Fibroblast of gingiva (primary cell): ENCODE data around the gene FSIP1.

Source experiments
- DNase-seq: peaks from one replicate; pipeline ENCODE4 v3.0.0-alpha.2; 2011; ENCODE audit warnings: low read depth

Gene FSIP1

DNA sequence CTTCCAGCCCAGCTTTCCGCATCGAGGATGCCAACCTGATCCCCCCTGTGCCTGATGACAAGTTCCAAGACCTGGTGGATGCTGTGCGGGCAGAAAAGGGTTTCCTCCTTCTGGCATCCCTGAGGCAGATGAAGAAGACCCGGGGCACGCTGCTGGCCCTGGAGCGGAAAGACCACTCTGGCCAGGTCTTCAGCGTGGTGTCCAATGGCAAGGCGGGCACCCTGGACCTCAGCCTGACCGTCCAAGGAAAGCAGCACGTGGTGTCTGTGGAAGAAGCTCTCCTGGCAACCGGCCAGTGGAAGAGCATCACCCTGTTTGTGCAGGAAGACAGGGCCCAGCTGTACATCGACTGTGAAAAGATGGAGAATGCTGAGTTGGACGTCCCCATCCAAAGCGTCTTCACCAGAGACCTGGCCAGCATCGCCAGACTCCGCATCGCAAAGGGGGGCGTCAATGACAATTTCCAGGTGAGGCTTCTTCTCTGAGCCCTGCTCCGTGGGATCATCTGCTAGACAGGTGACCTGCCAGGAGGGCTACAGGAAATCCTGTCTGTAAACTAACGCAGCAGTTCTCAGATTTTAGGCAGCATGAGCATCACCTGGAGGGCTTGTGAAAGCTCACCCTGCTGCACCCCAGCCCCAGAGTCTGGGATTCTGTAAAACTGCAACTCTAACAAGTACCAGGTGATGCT lies 200.2 kb downstream of the FSIP1 start:
- peak; percentile 77 for DNase-seq

GRCh38 chr15:39581793-39582285 lies 200.8 kb downstream of the FSIP1 start:
- DNase-seq = peak; percentile 79

GRCh38 chr15:39581242-39581792 lies 201.3 kb downstream of the FSIP1 start:
- no peak for DNase-seq

DNA sequence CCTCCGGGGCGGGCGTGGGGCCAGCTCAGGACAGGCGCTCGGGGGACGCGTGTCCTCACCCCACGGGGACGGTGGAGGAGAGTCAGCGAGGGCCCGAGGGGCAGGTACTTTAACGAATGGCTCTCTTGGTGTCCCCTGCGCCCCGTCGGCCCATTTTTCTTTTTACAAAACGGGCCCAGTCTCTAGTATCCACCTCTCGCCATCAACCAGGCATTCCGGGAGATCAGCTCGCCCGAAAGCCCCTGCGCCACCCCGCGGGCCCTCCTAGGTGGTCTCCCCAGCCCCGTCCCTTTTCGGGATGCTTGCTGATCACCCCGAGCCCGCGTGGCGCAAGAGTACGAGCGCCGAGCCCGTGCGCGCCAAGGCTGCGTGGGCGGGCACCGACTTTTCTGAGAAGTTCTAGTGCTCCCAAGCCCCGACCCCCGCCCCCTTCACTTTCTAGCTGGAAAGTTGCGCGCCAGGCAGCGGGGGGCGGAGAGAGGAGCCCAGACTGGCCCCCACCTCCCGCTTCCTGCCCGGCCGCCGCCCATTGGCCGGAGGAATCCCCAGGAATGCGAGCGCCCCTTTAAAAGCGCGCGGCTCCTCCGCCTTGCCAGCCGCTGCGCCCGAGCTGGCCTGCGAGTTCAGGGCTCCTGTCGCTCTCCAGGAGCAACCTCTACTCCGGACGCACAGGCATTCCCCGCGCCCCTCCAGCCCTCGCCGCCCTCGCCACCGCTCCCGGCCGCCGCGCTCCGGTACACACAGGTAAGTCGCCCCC lies 202.0 kb downstream of the FSIP1 start, which contains the start of gene THBS1:
Gene THBS1, plus strand, starts transcription at position 595 of the 757 bp plus-strand sequence. CDS start 779 bp downstream, outside the sequence.
- peak; percentile 98 for DNase-seq

- peak; percentile 99 for DNase-seq
These were observed 202.5 kb downstream of the FSIP1 start for GRCh38 chr15:39580117-39580484.

DNA sequence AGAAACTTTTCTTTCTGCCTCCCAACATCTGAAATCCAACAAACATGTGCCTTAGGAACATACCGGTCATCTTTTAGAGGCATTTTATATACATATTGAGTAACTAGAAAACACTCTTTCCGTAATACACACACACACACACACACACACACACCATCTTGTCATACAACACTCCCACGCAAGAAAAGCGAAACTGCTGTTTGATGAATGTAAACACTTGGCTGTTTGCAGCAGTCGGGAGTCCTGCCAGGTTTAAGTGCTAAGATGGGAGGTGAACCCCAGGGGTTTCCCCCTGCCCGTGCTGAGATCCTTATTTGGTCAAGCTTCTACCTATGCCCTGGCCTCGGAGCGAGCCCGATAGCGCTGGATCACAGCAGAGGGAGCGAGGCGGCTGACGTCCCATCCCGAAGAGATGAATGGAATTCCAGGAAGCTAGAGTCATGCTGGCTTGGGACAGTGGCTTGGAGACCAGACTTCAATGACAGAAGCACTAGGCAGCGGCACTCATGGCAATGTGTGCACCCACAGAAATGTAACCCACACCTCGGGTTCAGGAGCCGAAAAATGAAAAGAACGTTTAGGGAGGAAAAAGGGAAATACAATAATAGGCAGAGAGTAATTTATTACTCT lies 203.0 kb downstream of the FSIP1 start:
- DNase-seq = peak; percentile 95

DNA sequence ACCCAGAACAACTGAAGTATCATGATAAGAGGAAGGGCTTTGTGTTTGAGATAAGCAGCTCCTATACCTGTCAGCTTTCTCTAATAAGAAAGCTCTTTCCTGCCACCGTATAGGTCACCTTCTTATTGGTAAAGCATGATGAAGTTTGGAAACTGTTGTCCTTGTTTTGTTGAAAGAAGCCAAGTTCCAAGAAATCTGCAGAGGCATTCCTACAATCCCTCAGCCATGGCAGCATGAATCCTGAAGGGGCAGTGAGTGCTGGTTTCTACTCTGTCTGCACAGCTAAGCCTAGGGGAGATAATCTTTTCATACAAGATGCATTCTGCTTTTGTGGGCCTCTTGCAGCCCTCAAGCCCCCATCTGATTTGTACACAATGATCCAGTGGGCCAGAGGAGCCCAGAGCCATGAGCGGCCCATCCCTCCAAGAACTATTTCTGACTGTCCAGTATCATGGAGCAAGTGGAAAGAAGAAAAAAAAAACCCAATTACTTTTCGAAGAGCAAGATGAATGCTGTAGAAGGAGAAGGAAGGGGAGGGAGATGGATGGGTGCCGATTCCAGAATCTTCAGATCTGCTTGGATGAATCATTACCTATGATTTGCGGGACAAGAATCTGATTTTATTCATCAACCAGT lies 203.7 kb downstream of the FSIP1 start:
- DNase-seq = peak; percentile 36

DNA sequence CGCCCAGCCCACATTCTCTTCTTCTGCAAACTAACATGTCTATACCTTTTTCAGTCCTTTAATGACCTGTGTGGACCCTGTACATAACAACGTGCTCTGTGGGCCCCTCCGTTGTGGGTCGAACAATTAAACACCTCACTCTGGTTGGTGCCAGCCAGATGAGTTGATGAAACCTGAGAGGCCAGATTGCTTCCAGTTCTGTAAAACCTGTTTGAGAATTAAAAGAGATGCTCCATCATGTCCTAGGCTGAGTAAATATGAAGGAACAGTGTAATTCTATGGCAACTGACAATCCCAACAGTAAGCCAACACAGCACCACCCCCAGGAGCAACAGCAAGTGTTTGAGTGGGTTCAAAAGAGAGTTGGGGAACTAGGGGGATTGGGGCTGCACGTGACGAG lies 207.5 kb downstream of the FSIP1 start:
- DNase-seq = no peak

DNA sequence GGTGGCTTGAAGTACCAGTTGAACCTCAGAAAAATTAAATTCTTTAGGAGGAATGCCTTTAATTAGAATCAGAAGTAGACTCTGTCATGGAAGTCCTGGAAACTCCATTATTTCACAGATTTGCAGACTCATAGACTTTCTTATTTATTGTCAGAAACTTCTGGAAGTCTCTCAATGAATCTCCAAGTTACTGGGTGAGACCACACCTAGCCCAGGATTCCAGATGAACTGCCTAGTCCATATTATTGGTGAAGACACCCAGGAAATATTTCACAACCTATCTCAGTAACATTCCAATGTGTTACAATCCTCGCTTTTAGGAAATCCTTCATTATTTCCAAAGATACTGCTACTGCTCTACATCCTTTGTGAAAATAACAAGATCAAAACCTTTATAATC lies 208.2 kb downstream of the FSIP1 start:
- DNase-seq = peak; percentile 57

DNA sequence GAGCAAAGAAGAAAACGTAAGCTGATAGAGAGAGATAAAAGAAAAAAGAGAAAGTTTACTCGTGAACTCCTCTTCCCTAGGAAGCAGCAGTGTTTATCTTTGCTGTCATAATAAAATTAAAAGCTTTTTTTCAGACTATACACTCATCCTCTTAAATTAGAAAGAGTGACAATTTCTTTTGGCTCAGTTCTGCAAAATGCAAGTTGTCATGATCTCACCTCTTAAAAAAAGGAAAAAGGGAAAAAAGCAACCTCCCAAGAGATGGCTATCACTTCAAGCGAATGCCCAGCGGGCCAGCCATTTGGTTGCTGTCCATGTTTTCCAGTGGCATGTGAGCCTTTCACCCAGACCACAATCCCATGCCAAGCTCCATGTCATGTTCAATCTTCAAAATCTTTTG lies 208.8 kb downstream of the FSIP1 start:
- peak; percentile 17 for DNase-seq

- DNase-seq = no peak
These were observed 209.4 kb downstream of the FSIP1 start for GRCh38 chr15:39573287-39573686.

DNA sequence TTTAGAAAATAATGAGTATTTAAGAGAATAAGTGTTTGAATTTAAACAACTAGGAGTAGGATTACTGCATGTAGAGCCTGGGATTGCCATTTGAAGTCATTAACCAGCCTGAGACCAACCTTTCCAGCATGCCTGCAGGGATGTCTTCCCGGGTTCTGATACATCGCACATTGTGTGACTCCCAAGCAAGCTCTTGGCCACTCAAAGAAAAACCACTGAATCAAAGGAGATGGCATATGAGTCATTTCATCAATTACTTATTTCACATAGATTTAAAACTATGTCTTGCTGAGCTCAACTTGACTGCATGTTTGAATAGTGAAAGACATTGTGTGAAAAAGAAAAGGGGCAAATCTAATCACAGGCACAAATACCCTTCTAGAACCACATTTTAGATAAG lies 216.8 kb downstream of the FSIP1 start:
- no peak for DNase-seq

DNA sequence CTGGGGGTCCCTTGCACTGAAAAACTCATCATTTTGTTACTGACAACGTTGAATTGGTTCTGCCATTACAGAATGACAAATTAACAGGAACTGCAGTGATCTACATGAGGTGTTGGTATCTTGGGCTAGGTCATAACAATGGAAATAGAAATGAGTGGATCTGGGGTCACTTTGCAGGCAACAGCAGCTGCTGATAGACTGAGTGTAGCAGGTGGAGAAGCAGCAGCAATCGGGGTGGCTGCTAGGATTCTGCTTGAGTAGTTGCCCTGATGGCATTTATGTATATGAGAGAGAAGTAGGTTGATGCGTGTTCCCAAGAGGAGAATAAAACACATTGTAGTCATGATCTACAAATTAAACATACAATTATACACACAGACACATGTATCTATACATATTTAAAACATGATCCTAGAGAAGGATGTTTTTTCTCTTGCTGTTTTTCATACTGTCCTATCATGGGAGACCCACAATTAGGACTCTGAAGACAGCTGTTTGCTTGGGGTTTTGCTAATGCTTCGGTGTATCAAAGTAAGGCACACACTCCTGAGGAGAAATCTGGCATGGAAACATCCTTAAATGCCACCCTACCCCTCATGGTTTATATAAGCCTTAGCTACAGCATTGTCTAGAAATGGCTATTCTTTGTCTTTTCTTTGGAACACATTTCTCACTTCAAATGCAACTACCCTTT lies 217.5 kb downstream of the FSIP1 start:
- DNase-seq = no peak

GRCh38 chr15:39558421-39558820 lies 224.2 kb downstream of the FSIP1 start:
- DNase-seq = no peak

GRCh38 chr15:39556461-39556860 lies 226.2 kb downstream of the FSIP1 start:
- DNase-seq = no peak

DNA sequence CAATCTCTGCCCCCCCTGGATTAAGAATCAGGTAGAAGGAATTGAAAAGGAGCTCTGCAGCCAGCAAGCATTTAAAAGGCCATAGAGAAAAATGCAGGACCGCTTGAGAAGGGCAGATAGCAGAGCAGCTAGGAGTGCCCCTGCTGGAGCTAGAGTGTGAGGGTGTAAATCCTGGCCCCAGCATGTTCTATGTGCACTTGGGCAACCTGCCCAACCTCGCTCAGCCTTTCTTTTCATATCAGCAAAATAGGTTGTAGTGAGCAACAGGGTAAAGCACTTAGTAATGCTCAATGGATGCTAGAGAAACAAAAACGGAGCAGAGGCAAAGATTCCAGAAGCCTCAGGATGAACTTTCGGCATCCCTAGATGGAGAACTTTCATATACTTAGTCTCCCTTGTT lies 226.8 kb downstream of the FSIP1 start:
- DNase-seq = no peak

- no peak for DNase-seq
These were observed 227.8 kb downstream of the FSIP1 start for GRCh38 chr15:39554746-39555387.

DNA sequence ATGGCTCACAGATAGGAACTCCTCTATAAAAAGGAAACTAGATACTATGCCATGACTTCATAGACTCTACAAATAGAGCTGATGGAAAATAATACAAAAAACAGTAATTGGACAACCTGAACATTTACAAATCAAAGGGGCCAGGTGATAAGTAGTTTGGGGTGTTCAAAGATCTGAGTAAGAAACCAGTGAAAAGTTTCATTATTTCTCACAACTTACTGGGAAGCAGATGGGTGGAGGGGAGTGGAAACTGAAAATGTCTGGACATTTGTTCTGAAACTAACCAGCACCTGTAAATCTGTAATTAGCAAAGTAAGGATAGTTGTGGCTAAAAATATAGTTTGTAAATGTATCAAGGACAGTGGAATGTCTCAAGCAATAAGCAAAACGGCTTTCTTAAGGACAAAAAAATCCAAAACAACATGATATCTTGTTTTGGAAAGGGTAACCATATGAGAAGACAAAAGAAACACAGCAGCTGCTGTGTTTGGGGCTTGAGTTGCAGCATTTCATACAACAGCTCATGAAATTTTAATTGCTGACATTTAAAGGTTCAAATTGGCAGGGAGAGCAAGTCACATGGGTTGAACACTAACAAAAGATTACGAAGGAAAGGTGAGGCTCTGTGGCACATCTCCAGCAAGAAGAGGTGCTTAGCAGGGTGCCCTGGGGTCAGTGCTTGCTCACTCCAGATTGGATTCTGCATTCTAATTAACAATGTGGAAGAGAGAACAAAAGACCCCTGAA lies 228.5 kb downstream of the FSIP1 start:
- DNase-seq = no peak

DNA sequence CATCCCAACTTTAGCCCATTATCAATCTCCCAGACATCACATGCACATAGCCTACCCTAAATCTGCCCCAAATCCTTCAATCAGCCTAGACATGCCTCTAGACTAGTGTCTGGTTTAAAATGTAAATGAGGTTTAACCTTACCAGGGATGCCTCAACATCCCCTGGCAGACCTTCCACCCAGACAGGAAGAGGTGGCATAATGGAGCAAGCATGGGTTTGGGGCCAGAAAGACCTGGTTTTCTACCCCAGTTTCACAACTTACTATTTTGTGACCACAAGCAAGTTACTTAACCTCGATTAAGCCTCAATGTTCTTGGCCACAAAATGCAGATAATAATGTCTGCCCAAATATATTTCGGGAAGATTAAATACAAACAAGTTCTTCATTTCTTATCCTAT lies 230.1 kb downstream of the FSIP1 start:
- no peak for DNase-seq

DNA sequence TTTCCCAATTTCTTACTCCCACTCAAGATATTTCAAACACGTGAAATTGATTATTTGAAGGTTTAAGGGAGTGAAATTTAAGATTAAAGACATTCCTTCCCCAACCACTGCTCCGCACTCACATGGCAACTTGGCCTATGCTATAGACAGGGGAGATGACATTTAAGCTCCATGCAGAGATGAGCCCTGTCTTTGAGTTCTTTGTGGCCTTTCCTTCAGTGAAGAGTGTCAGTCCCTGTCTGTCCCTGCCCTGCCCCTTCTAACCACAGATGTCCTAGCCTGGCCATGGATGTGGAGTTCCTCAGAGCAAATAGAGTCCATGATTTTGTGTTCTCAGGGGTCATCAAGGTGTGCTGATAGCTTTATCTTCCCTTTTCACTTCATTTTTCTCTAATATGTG lies 231.2 kb downstream of the FSIP1 start:
- DNase-seq = no peak
